GM19328 (cell line): ENCODE results near the gene AFG3L2.

ENCODE experiments used
- ATAC-seq: cut with Tn5 transposase; IDR thresholded peaks from one replicate; pipeline ENCODE4 v1.9.1; 2021; ENCODE audit warnings: mild to moderate bottlenecking, moderate library complexity; ENCODE audit not compliant: unreplicated experiment

AFG3L2 gene

DNA sequence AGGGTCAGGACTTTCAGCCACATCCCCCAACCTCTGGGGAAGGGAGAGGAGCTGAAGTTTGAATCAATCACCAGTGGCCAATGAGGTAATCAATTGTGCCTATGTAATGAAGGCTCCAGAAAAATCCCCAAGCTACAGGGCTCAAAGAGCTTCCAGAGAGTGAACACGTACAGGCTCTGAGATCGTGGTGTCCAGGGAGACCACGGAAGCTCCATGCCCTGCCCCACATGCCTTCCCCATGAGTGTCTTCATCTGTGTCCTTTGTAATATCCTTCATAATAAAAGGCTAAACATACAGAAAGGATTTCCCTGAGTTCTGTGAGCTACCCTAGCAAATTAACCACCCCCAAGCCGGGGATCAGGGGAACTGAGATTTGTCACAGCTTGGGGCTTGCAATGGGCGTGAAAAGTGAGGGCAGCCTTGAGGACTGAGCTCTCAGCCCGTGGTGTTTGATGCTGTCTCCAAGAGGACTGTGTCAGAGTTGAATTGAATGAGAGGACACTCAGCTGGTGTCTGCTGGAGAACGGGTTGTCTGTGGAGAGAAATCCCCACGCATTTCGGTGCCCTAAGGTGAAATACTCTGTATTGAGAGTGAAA lies 94.5 kb downstream of the AFG3L2 start:
- no peak for ATAC-seq

DNA sequence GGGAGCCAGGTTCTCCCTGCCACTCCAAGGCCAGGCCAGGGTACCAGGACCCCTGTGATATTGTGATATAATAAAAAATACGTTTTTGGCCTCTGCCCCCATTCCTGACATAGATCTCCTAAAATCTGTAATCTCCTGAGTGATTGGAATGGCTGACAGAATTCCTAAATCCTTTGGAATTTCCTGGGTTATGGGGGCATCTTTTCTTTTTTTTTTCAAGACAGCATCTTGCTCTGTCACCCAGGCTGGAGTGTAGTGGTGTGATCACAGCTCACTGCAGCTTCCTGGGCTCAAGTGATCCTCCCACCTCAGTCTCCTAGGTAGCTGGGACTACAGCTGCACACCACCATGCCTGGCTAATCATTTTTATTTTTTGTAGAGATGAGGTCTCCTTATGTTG lies 95.2 kb downstream of the AFG3L2 start:
- ATAC-seq = no peak

DNA sequence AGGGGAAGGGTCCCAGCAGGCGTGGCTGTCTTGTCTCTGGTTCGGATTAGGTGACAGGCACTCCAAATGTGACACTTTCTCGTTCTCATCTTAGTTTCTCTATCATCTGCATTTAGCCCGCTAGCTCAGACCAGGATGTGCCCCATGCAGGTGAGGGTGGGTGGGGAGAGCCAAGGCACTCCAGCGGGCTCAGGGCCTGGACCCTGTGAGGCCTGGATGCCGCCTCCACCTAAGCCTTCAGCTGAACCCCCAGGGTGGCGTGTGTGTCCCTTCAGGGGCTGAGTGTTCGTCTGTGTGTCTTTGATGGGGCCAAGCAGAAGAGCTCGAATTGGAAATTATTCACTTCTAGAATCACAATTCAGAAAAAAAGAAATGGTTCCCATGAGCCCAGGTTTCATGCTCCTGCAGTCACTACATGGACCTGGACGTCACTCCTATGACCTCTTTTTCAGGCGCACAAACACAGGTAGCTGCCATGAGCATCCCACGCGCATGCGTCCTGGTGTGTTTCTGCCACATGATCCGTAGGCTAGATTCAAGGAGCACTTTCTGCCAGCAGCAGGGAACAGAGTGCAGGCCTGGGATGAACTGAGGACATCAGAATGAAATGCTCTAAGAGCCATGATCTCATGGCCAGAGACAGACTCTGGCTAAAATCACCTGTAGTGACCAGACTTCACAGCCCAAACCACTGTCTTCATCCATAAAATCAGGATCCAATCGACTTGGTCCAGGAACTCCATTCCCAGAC lies 97.1 kb downstream of the AFG3L2 start:
- ATAC-seq = no peak
